HUES48 (cell line): ENCODE measurements around the gene VASH2.
A peak's percentile ranks its signal among the peaks of the same experiment; 100 is the strongest.

Experiments used
- H3K27ac ChIP-seq: one replicate; pipeline ENCODE4 v1.7.0; 2013; ENCODE audit warnings: low read depth, low read length, inconsistent platforms
- H3K27me3 ChIP-seq: 2 replicates; pipeline ENCODE4 v1.6.1; 2013; ENCODE audit warnings: mild to moderate bottlenecking, low read length; ENCODE audit not compliant: control insufficient read depth, insufficient read depth
- H3K36me3 ChIP-seq: 2 replicates; pipeline ENCODE4 v1.6.1; 2013; ENCODE audit warnings: low read length; ENCODE audit not compliant: control insufficient read depth, insufficient read depth
- H3K4me1 ChIP-seq: 2 replicates; pipeline ENCODE4 v1.6.1; 2013; ENCODE audit warnings: mild to moderate bottlenecking, low read length; ENCODE audit not compliant: control insufficient read depth, insufficient read depth
- H3K4me3 ChIP-seq: 2 replicates; pipeline ENCODE4 v1.5.1; 2013; ENCODE audit warnings: mild to moderate bottlenecking, low read depth, low read length
- H3K9ac ChIP-seq: 2 replicates; pipeline ENCODE4 v1.6.1; 2013; ENCODE audit warnings: mild to moderate bottlenecking, low read depth, low read length, moderate library complexity
- H3K9me3 ChIP-seq: 2 replicates; pipeline ENCODE4 v1.6.1; 2013; ENCODE audit warnings: low read length; ENCODE audit not compliant: control insufficient read depth, insufficient read depth

Gene VASH2

GRCh38 chr1:212930986-212931678, 19.2 kb upstream of the VASH2 start:
- Histone ChIP-seq H3K9me3 (no peaks in the 10 kb centered on the region), H3K36me3 (no peaks in the 10 kb centered on the region), H3K4me3 (no peak overlapping the region), H3K27ac (peak overlapping the region; percentile 2), H3K27me3 (no peaks in the 10 kb centered on the region), H3K9ac (no peak overlapping the region), H3K4me1 (peaks cover 33% of the 10 kb centered on the region)

- Histone ChIP-seq H3K36me3 (no peaks in the 10 kb centered on the region), H3K9ac (no peak overlapping the region), H3K4me1 (peaks cover 20% of the 10 kb centered on the region), H3K27me3 (no peaks in the 10 kb centered on the region), H3K4me3 (no peak overlapping the region), H3K27ac (no peak overlapping the region), H3K9me3 (no peaks in the 10 kb centered on the region)
Observed at GRCh38 chr1:212933815-212934471, 16.4 kb upstream of the VASH2 start.

GRCh38 chr1:212935387-212935981, 14.9 kb upstream of the VASH2 start:
- Histone ChIP-seq H3K9ac (no peak overlapping the region), H3K36me3 (no peaks in the 10 kb centered on the region), H3K4me1 (peaks cover 14% of the 10 kb centered on the region), H3K9me3 (no peaks in the 10 kb centered on the region), H3K27ac (no peak overlapping the region), H3K4me3 (no peak overlapping the region), H3K27me3 (no peaks in the 10 kb centered on the region)

- peaks cover 14% of the 10 kb centered on the region for H3K4me1 ChIP-seq
- no peak overlapping the region for H3K4me3 ChIP-seq
- H3K27ac ChIP-seq = no peak overlapping the region
- H3K36me3 ChIP-seq = no peaks in the 10 kb centered on the region
- no peak overlapping the region for H3K9ac ChIP-seq
- H3K27me3 ChIP-seq = no peaks in the 10 kb centered on the region
- H3K9me3 ChIP-seq = no peaks in the 10 kb centered on the region
Observed at GRCh38 chr1:212937034-212937433, 13.3 kb upstream of the VASH2 start.

- Histone ChIP-seq H3K4me3 (no peak overlapping the region), H3K36me3 (no peaks in the 10 kb centered on the region), H3K27me3 (no peaks in the 10 kb centered on the region), H3K4me1 (peaks cover 4% of the 10 kb centered on the region), H3K27ac (no peak overlapping the region), H3K9me3 (no peaks in the 10 kb centered on the region), H3K9ac (no peak overlapping the region)
Observed at GRCh38 chr1:212938846-212939245, 11.5 kb upstream of the VASH2 start.

GRCh38 chr1:212941452-212941851, 8.9 kb upstream of the VASH2 start:
- H3K4me1 ChIP-seq = peaks cover 3% of the 10 kb centered on the region; the same call in 1 of the 2 replicates

GRCh38 chr1:212942679-212943392, 7.5 kb upstream of the VASH2 start:
- Histone ChIP-seq H3K4me1 (peaks cover 6% of the 10 kb centered on the region; the same call in 1 of the 2 replicates), H3K9me3 (no peaks in the 10 kb centered on the region), H3K9ac (no peak overlapping the region), H3K36me3 (no peaks in the 10 kb centered on the region), H3K4me3 (no peak overlapping the region), H3K27me3 (no peaks in the 10 kb centered on the region), H3K27ac (no peak overlapping the region)

More at GRCh38 chr1:212941452-212941851, 8.9 kb upstream of the VASH2 start:
- H3K9ac ChIP-seq = no peak overlapping the region
- H3K4me3 ChIP-seq = no peak overlapping the region
- H3K27me3 ChIP-seq = no peaks in the 10 kb centered on the region
- no peaks in the 10 kb centered on the region for H3K36me3 ChIP-seq
- no peaks in the 10 kb centered on the region for H3K9me3 ChIP-seq
- H3K27ac ChIP-seq = no peak overlapping the region

- H3K9me3 ChIP-seq = no peaks in the 10 kb centered on the region
- no peaks in the 10 kb centered on the region for H3K36me3 ChIP-seq
- no peak overlapping the region for H3K27ac ChIP-seq
- no peak overlapping the region for H3K9ac ChIP-seq
- H3K27me3 ChIP-seq = no peaks in the 10 kb centered on the region
- no peak overlapping the region for H3K4me3 ChIP-seq
- H3K4me1 ChIP-seq = peaks cover 6% of the 10 kb centered on the region; the same call in 1 of the 2 replicates
Observed at GRCh38 chr1:212943393-212943710, 7.0 kb upstream of the VASH2 start.

- no peaks in the 10 kb centered on the region for H3K36me3 ChIP-seq
- H3K27ac ChIP-seq = no peak overlapping the region
- H3K27me3 ChIP-seq = peaks cover 3% of the 10 kb centered on the region; the same call in 1 of the 2 replicates
- H3K4me3 ChIP-seq = no peak overlapping the region
- no peak overlapping the region for H3K9ac ChIP-seq
- no peaks in the 10 kb centered on the region for H3K9me3 ChIP-seq
- peaks cover 6% of the 10 kb centered on the region; the same call in 1 of the 2 replicates for H3K4me1 ChIP-seq
Observed at GRCh38 chr1:212944229-212944901, 6.0 kb upstream of the VASH2 start.

GRCh38 chr1:212945056-212945455, 5.3 kb upstream of the VASH2 start:
- Histone ChIP-seq H3K9me3 (no peaks in the 10 kb centered on the region), H3K27me3 (peaks cover 8% of the 10 kb centered on the region; the same call in 1 of the 2 replicates), H3K27ac (no peak overlapping the region), H3K4me1 (peaks cover 9% of the 10 kb centered on the region), H3K36me3 (no peaks in the 10 kb centered on the region), H3K4me3 (no peak overlapping the region), H3K9ac (no peak overlapping the region)
